GM18907 (cell line): ENCODE data around the gene USP28.

Experiments used
- ATAC-seq: cut with Tn5 transposase; IDR thresholded peaks from one replicate; pipeline ENCODE4 v1.9.1; 2021; ENCODE audit warnings: mild to moderate bottlenecking, moderate library complexity; ENCODE audit not compliant: unreplicated experiment

USP28 gene

GRCh38 chr11:113876798-113877669, 1.7 kb upstream of the USP28 start:
- ATAC-seq, result no peak

GRCh38 chr11:113876074-113876797, 864 bp upstream of the USP28 start:
- ATAC-seq, result no peak

- ATAC-seq, result peak; percentile 53
Measured at GRCh38 chr11:113874581-113875233, 665 bp downstream of the USP28 start.

- ATAC-seq, result no peak
Measured at GRCh38 chr11:113874096-113874495, 1.3 kb downstream of the USP28 start.

GRCh38 chr11:113873236-113873626, 2.1 kb downstream of the USP28 start:
- no peak for ATAC-seq

- no peak for ATAC-seq
Measured at GRCh38 chr11:113871336-113871735, 4.0 kb downstream of the USP28 start.

GRCh38 chr11:113867843-113868503, 7.4 kb downstream of the USP28 start:
- ATAC-seq, result no peak

GRCh38 chr11:113865873-113866272, 9.5 kb downstream of the USP28 start:
- no peak for ATAC-seq

- no peak for ATAC-seq
Measured at GRCh38 chr11:113864410-113864809, 11.0 kb downstream of the USP28 start.

GRCh38 chr11:113862435-113862834, 12.9 kb downstream of the USP28 start:
- ATAC-seq, result no peak

GRCh38 chr11:113859665-113860064, 15.7 kb downstream of the USP28 start:
- ATAC-seq, result no peak

- no peak for ATAC-seq
Measured at GRCh38 chr11:113856966-113857759, 18.2 kb downstream of the USP28 start.

- no peak for ATAC-seq
Measured at GRCh38 chr11:113855803-113856202, 19.6 kb downstream of the USP28 start.

GRCh38 chr11:113850188-113850587, 25.2 kb downstream of the USP28 start:
- no peak for ATAC-seq

- ATAC-seq, result no peak
Measured at GRCh38 chr11:113849713-113850112, 25.7 kb downstream of the USP28 start.

- ATAC-seq, result no peak
Measured at GRCh38 chr11:113847580-113847979, 27.8 kb downstream of the USP28 start.

GRCh38 chr11:113847111-113847510, 28.3 kb downstream of the USP28 start:
- no peak for ATAC-seq

- no peak for ATAC-seq
Measured at GRCh38 chr11:113841691-113842090, 33.7 kb downstream of the USP28 start.

- peak; percentile 47 for ATAC-seq
Measured at GRCh38 chr11:113840932-113841664, 34.3 kb downstream of the USP28 start.

GRCh38 chr11:113839842-113840241, 35.5 kb downstream of the USP28 start:
- peak; percentile 90 for ATAC-seq
